Astrocyte (in vitro differentiated cells and primary cell): ENCODE measurements around the gene CD40.

Source experiments
- EZH2 ChIP-seq: IDR thresholded peaks from 2 replicates; pipeline ENCODE4 v1.6.1; 2012; ENCODE audit warnings: mild to moderate bottlenecking, low read length, inconsistent platforms; ENCODE audit not compliant: insufficient read depth
- TF ChIP-seq, protein P1 (sequence below): IDR thresholded peaks from 2 replicates; pipeline ENCODE4 v1.5.1; 2011; ENCODE audit warnings: low read depth, mild to moderate bottlenecking, inconsistent platforms, low read length, moderate library complexity; ENCODE audit not compliant: insufficient read depth

DNA sequence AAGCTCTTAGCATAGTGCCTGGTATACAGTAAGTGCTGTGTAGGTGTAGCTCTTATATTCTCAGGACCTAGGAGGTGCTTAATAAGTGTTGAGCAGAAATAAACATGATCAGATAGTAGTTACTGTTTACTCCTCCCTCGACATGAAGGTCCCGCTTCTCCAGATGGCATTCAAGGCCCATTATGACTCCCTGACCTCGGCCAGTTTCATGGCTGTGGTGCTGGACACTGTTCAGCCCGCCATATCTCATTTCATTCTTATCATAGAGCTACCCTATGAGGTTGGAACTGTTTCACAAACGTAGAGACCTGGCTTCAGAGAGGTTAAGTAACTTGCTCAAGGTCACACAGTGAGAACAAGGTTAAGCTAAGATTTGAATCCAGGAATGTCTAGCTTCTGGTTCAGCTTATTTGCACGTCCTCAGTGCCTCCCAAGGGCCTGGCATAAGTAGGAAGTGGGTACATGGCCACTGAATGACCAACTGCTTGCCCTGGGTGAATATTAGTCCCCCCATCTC, 39.0 kb downstream of the CD40 start:
- TF ChIP-seq, protein P1, sequence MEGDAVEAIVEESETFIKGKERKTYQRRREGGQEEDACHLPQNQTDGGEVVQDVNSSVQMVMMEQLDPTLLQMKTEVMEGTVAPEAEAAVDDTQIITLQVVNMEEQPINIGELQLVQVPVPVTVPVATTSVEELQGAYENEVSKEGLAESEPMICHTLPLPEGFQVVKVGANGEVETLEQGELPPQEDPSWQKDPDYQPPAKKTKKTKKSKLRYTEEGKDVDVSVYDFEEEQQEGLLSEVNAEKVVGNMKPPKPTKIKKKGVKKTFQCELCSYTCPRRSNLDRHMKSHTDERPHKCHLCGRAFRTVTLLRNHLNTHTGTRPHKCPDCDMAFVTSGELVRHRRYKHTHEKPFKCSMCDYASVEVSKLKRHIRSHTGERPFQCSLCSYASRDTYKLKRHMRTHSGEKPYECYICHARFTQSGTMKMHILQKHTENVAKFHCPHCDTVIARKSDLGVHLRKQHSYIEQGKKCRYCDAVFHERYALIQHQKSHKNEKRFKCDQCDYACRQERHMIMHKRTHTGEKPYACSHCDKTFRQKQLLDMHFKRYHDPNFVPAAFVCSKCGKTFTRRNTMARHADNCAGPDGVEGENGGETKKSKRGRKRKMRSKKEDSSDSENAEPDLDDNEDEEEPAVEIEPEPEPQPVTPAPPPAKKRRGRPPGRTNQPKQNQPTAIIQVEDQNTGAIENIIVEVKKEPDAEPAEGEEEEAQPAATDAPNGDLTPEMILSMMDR: no peak
- TF ChIP-seq EZH2: no peak
